CD14-positive monocyte (primary cell): ENCODE data around the gene SRGAP1. TPM values are rescaled to one million over a fixed set of nuclear protein-coding genes. Genes with fewer than 3 reads are reported as not detected.

Experiments used
- DNase-seq, 3 donors: peaks; one replicate each; pipeline ENCODE4 v3.0.0-alpha.2; 2011 to 2022
- H2AFZ ChIP-seq: 2 replicates; pipeline ENCODE4 v1.6.0; 2012; ENCODE audit warnings: mild to moderate bottlenecking, low read depth, low read length, inconsistent platforms; ENCODE audit not compliant: insufficient read depth, poor library complexity, severe bottlenecking
- H3K27ac ChIP-seq, 2 donors: 1 replicate in 1 of 2; 2 replicates in 1 of 2; pipeline ENCODE4 v1.5.1; 2012 to 2013; ENCODE audit warnings: low read length in 2 of 2, control low read depth in 1 of 2, inconsistent platforms in 1 of 2, low read depth in 1 of 2, mild to moderate bottlenecking in 1 of 2
- H3K27me3 ChIP-seq, 2 donors: one replicate each; pipeline versions ENCODE4 v1.6.0 to v1.6.1; 2011 to 2013; ENCODE audit warnings: low read length in 2 of 2; ENCODE audit not compliant: control insufficient read depth in 2 of 2, insufficient read depth in 2 of 2
- H3K36me3 ChIP-seq, 2 donors: replicated peaks in 1 of 2; 1 replicate in 1 of 2; 2 replicates in 1 of 2; pipeline versions ENCODE4 v1.5.1 to v1.6.1; 2012 to 2013; ENCODE audit warnings: low read length in 2 of 2, control low read depth in 1 of 2, inconsistent platforms in 1 of 2, mild to moderate bottlenecking in 1 of 2; ENCODE audit not compliant: insufficient read depth in 2 of 2, control insufficient read depth in 1 of 2
- H3K4me1 ChIP-seq, 2 donors: 1 replicate in 1 of 2; 2 replicates in 1 of 2; pipeline versions ENCODE4 v1.5.1 to v1.6.1; 2012 to 2013; ENCODE audit warnings: low read length in 2 of 2, control low read depth in 1 of 2, inconsistent platforms in 1 of 2, mild to moderate bottlenecking in 1 of 2, moderate library complexity in 1 of 2; ENCODE audit not compliant: insufficient read depth in 2 of 2, control insufficient read depth in 1 of 2
- H3K4me2 ChIP-seq: replicated peaks from 2 replicates; pipeline ENCODE3; 2012; ENCODE audit warnings: low read length, moderate library complexity, mild to moderate bottlenecking; ENCODE audit not compliant: poor library complexity, severe bottlenecking; ENCODE audit errors: extremely low read depth
- H3K4me3 ChIP-seq, 3 experiments: fragments of 200-600 bp in 1 of 3; sonication (generic) in 1 of 3; replicated peaks in 1 of 3; 1 replicate in 2 of 3; 2 replicates in 1 of 3; pipeline ENCODE4 v1.5.1; 2011 to 2013; ENCODE audit warnings: low read length in 3 of 3, mild to moderate bottlenecking in 3 of 3, control low read depth in 2 of 3, low read depth in 2 of 3, inconsistent platforms in 1 of 3, moderate library complexity in 1 of 3
- H3K79me2 ChIP-seq: 2 replicates; pipeline ENCODE4 v1.6.0; 2012; ENCODE audit warnings: mild to moderate bottlenecking, control low read depth, inconsistent platforms, low read length, moderate library complexity; ENCODE audit not compliant: insufficient read depth
- H3K9ac ChIP-seq: 2 replicates; pipeline ENCODE4 v1.6.0; 2017; ENCODE audit warnings: low read length, mild to moderate bottlenecking; ENCODE audit not compliant: insufficient read depth, poor library complexity, severe bottlenecking
- H3K9me3 ChIP-seq, 2 donors: replicated peaks in 1 of 2; 1 replicate in 1 of 2; 2 replicates in 1 of 2; pipeline versions ENCODE4 v1.5.1 to v1.6.1; 2012 to 2013; ENCODE audit warnings: low read length in 2 of 2, control low read depth in 1 of 2; ENCODE audit not compliant: control insufficient read depth in 1 of 2, insufficient read depth in 1 of 2
- H4K20me1 ChIP-seq: 2 replicates; pipeline ENCODE4 v1.6.0; 2012; ENCODE audit warnings: mild to moderate bottlenecking, low read length, control low read depth, moderate library complexity; ENCODE audit not compliant: insufficient read depth
- H3K27ac Mint-ChIP-seq, 7 donors: one replicate each; pipeline ENCODE4 v1.8.0; 2020; ENCODE audit warnings: mild to moderate bottlenecking in 7 of 7, mixed read lengths in 7 of 7, moderate library complexity in 6 of 7, inconsistent platforms in 2 of 7
- H3K27me3 Mint-ChIP-seq, 3 donors: one replicate each; pipeline ENCODE4 v1.8.0; 2021 to 2022; ENCODE audit warnings: low read depth in 3 of 3, mild to moderate bottlenecking in 3 of 3, mixed read lengths in 3 of 3, moderate library complexity in 3 of 3, inconsistent platforms in 1 of 3
- H3K36me3 Mint-ChIP-seq, 2 donors: one replicate each; pipeline ENCODE4 v1.8.0; 2020; ENCODE audit warnings: mixed read lengths in 2 of 2, inconsistent platforms in 1 of 2, mild to moderate bottlenecking in 1 of 2
- H3K4me1 Mint-ChIP-seq: one replicate; pipeline ENCODE4 v1.8.0; 2020; ENCODE audit warnings: mild to moderate bottlenecking, mixed read lengths
- H3K4me3 Mint-ChIP-seq, 2 donors: one replicate each; pipeline ENCODE4 v1.8.0; 2020; ENCODE audit warnings: mild to moderate bottlenecking in 2 of 2, mixed read lengths in 2 of 2, moderate library complexity in 1 of 2
- H3K9me3 Mint-ChIP-seq, 7 donors: one replicate each; pipeline ENCODE4 v1.8.0; 2020 to 2022; ENCODE audit warnings: mixed read lengths in 7 of 7, mild to moderate bottlenecking in 6 of 7, moderate library complexity in 6 of 7, inconsistent platforms in 2 of 7
- WGBS: methylation state at CpG from one replicate; pipeline ENCODE4 v1.1.5; 2013; ENCODE audit warnings: missing lambda C conversion rate; ENCODE audit not compliant: insufficient coverage; 5-methylcytosine and 5-hydroxymethylcytosine counted together
- intact Hi-C, 2 donors: fragments of 100-400 bp; cut with micrococcal nuclease; formaldehyde crosslinking; loops; one replicate each; pipeline versions ENCODE4 v1.15.0 to v1.15.1; 2023
- polyA plus RNA-seq, 3 donors: library from polyadenylated mRNA; depleted of rRNA in 1 of 3; unstranded in 2 of 3; stranded (reverse) in 1 of 3; fragments of 300-500 nt in 2 of 3; fragments of >200 nt in 1 of 3; fragmentation: Illumina TruSeq in 2 of 3; gene quantifications; 1 replicate in 2 of 3; 2 replicates in 1 of 3; pipeline ENCODE4 v1.2.3, GENCODE V29; 2012 to 2021
- TF ChIP-seq, protein P1 (sequence below): fragments of 200-600 bp; IDR thresholded peaks from one replicate; pipeline ENCODE4 v1.8.0; 2022; ENCODE audit warnings: antibody characterized with exemption, mild to moderate bottlenecking

SRGAP1 gene
- polyA plus RNA-seq, 3 donors: 0.05 to 0.52 (median 0.07) TPM

DNA sequence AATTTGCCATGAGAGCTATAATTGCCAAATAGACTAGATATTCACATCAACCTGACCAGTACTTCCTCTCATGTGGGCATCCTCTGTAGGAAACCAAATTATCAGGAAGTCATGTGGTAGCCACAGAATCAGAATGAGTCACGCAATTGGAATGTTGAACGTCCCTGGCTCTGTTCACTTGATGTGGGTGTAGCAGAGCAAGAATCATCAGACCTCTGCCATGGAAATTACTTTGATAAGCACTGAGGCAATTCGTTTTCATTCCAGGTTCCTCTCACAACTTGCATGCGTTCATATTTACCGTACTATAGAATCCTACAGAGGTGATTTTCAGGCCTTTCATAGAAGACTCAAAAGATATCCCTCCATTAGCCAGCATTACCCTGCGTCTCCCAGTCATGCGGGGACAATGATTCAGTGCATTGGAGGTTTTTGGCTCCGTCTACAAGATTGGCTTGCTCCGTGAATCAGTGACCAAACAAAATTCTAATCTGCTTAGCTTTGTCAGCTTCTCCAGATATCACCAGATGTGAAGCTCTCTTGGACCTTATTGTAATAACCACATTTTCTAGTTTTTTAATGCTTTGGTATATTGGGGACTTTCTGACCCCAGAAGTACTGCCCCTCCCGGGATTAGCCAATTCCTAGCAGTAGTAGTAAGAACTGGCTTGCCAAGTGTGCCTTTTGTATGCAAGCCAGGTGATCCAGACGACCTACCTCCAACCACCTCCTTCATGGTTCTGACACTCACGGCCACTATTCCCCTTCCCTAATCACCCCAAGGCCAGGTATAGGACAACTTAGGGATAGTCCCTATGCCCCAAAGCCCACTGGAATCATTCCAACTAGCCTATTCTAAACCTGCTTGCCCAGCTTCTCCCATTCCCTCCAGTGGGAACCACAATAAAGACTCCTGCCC lies 244.2 kb downstream of the SRGAP1 start:
- intact Hi-C loops: no loop called here
- H4K20me1 ChIP-seq: no peaks in the 10 kb centered on the region
- H3K9ac ChIP-seq: no peak overlapping the region
- H3K36me3 ChIP-seq: no peaks in the 10 kb centered on the region
- no peak overlapping the region for H3K4me3 ChIP-seq
- WGBS: 63% methylated on average over 9 of the region's 12 CpGs
- H2AFZ ChIP-seq: no peak overlapping the region
- Mint-ChIP-seq H3K36me3 (no peaks in the 10 kb centered on the region), H3K4me1 (peaks cover 18% of the 10 kb centered on the region), H3K27me3 (peaks cover 1 to 7% (median 2%) of the 10 kb centered on the region in 3 donors), H3K27ac (peak overlapping the region in 3 of 7 donors; percentile 54 to 75 (median 60)), H3K4me3 (no peak overlapping the region), H3K9me3 (peaks cover 0 to 1% (median 0%) of the 10 kb centered on the region in 7 donors)
- no peak overlapping the region for H3K27ac ChIP-seq
- peaks cover 6 to 12% of the 10 kb centered on the region in 2 donors for H3K4me1 ChIP-seq
- TF ChIP-seq, protein P1, sequence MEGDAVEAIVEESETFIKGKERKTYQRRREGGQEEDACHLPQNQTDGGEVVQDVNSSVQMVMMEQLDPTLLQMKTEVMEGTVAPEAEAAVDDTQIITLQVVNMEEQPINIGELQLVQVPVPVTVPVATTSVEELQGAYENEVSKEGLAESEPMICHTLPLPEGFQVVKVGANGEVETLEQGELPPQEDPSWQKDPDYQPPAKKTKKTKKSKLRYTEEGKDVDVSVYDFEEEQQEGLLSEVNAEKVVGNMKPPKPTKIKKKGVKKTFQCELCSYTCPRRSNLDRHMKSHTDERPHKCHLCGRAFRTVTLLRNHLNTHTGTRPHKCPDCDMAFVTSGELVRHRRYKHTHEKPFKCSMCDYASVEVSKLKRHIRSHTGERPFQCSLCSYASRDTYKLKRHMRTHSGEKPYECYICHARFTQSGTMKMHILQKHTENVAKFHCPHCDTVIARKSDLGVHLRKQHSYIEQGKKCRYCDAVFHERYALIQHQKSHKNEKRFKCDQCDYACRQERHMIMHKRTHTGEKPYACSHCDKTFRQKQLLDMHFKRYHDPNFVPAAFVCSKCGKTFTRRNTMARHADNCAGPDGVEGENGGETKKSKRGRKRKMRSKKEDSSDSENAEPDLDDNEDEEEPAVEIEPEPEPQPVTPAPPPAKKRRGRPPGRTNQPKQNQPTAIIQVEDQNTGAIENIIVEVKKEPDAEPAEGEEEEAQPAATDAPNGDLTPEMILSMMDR: no peak
- no peak overlapping the region for H3K4me2 ChIP-seq
- H3K9me3 ChIP-seq: no peaks in the 10 kb centered on the region
- H3K27me3 ChIP-seq: no peaks in the 10 kb centered on the region
- no peaks in the 10 kb centered on the region for H3K79me2 ChIP-seq
- peak; percentile 66 to 86 (median 76) for DNase-seq

DNA sequence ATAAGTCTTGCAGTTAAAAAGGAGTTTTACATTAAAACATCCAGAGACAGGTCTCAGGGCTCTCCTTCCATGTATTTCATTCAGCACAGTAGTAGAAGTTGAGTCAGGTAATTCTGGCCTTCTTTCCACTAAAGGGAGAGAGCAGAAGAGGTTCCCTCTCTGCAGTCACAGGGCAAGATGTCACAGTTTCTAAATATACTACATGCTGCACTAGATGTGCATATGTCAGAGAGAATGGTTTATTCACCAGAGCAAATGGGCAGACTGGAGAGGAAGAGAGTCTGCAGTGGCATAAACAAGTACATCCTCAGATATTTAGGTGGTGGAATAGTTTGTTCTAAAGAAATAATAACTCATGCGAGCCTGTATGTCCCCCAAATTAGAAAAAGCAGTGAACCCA lies 245.5 kb downstream of the SRGAP1 start:
- H3K27ac ChIP-seq: no peak overlapping the region
- no peak overlapping the region for H3K4me2 ChIP-seq
- intact Hi-C loops: no loop called here
- Mint-ChIP-seq H3K9me3 (peaks cover 0 to 1% (median 0%) of the 10 kb centered on the region in 7 donors), H3K27ac (no peak overlapping the region), H3K4me1 (peaks cover 18% of the 10 kb centered on the region), H3K4me3 (no peak overlapping the region), H3K27me3 (peaks cover 0 to 7% (median 2%) of the 10 kb centered on the region in 3 donors), H3K36me3 (no peaks in the 10 kb centered on the region)
- no peak overlapping the region for H3K9ac ChIP-seq
- DNase-seq: no peak
- no peak overlapping the region for H3K4me3 ChIP-seq
- no peaks in the 10 kb centered on the region for H4K20me1 ChIP-seq
- H3K9me3 ChIP-seq: no peaks in the 10 kb centered on the region
- H3K4me1 ChIP-seq: peaks cover 6 to 12% of the 10 kb centered on the region in 2 donors
- no peaks in the 10 kb centered on the region for H3K27me3 ChIP-seq
- no peak overlapping the region for H2AFZ ChIP-seq
- TF ChIP-seq, protein P1: no peak
- H3K79me2 ChIP-seq: no peaks in the 10 kb centered on the region
- H3K36me3 ChIP-seq: no peaks in the 10 kb centered on the region
- WGBS: no CpG with 5 or more reads among the region's 1 CpG
